Stimulated activated CD8-positive, alpha-beta memory T cell treated with anti-CD3 and anti-CD28 coated beads, Interleukin-2, amount 100 ng/mL, for 1 hour (primary cell): ENCODE measurements around the gene OTOS.

Experiments used
- DNase-seq, 2 donors: peaks; one replicate each; pipeline ENCODE4 v3.0.0-alpha.2; 2020; ENCODE audit warnings: low read depth in 2 of 2

The OTOS gene

DNA sequence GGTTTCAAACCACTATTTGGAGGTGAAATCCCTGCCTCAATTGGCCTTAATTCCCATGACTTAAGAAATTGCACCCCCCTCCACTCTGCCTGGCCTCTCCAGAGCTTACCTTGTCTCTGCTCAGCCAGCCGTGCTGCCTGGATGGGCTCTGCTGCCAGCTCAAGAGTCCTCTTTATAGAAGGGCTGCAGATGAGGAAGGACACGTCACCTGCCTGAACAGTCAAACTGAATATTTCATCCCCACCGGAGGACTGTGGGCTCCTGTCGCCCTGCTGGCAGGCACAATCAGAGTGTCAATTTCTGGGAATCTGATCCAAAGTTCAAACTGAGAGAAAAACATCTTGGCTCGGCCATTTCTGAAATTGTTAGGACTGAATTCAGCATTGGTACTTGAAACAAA, at the start of gene OTOS:
Gene OTOS, minus strand, starts transcription at position 148 of the 400 bp plus-strand sequence. CDS start 332 bp downstream, outside the sequence.
- DNase-seq, result no peak

DNA sequence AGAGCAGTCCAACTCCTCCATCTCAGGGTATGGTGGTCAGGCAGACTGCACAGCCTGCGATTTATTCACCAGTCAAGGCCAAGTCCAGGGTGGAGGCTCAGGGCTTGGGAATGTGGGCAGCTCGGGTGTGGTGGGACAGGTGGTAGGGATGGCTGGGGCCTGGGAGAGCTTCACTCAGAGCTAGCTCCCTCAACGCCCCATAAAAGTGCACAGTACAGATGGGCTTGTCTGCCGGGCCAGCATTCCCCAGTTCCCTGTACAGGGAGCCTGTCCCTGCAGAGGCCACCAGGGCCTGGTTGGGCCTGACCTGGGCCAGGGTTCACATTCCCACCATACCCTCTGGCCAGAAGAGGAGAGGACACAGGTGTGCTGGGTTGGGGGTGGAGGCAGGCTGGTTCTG, 49.2 kb upstream of the OTOS start:
- no peak for DNase-seq

DNA sequence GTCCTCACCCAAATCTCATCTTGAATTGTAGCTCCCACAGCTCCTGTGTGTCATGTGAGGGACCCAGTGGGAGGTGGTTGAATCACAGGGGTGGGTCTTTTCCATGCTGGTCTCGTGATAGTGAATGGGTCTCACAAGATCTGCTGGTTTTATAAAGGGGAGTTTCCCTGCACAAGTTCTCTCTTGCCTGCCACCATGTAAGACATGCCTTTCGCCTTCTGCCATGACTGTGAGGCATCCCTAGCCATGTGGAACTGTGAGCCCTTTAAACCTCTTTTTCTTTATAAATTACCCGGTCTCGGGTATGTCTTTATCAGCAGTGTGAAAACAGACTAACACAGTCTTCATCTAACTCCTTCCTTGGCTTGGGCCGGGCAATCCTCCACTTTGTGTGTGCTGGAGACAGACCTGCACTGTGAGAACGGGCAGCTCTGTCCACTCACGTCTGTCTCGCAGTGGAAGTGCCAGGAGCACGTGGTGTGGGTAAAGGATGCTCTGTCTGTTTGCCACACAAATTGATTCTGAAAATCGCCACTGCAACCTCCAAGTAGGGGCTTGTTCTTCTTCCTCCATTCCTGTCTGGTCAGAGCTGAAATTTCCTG, 47.6 kb upstream of the OTOS start:
- no peak for DNase-seq

DNA sequence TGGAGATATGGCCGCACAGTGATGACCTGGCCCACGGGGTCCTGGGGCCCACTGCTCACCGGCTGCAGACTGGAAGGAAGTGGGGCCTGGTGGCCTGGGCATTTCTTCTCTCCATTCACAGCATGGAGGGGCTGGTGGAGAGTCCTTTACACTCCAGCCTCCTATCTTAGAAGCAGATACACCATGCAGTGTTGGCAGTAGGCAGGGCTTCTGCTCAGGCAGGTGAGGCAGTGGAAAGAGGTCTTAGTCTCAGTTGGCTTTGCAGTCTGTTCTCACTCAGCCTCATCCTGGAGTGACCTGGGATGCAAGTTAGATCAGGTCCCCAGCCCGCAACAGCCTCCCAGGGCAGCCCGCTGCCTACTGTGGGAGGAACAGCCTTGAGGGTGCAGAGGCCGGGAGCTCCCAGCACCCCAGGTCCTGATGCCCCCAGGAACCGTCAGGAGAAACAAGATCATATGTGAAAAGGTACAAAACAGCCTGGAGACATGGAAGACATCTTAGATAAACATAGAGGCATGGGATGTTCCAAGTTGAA, 45.8 kb upstream of the OTOS start:
- DNase-seq, result no peak

DNA sequence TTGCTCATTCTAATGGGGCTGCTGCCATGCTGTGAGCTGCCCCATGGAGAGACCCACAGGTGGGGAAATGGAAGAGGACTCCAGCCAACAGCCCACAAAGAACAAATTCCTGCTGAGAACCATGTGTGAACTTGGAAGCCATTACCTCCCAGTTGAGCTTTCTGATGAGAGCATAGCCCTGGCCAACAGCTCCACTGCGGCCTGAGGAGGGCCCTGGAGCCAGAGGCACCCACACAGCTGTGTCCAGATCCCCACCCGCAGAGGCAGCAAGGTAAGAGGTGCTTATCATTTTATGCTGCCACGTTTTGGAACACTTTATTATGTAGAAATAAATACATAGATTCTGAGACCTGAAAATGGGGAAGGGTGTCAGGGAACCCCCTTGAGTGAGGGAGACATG, 44.2 kb upstream of the OTOS start:
- DNase-seq, result no peak

DNA sequence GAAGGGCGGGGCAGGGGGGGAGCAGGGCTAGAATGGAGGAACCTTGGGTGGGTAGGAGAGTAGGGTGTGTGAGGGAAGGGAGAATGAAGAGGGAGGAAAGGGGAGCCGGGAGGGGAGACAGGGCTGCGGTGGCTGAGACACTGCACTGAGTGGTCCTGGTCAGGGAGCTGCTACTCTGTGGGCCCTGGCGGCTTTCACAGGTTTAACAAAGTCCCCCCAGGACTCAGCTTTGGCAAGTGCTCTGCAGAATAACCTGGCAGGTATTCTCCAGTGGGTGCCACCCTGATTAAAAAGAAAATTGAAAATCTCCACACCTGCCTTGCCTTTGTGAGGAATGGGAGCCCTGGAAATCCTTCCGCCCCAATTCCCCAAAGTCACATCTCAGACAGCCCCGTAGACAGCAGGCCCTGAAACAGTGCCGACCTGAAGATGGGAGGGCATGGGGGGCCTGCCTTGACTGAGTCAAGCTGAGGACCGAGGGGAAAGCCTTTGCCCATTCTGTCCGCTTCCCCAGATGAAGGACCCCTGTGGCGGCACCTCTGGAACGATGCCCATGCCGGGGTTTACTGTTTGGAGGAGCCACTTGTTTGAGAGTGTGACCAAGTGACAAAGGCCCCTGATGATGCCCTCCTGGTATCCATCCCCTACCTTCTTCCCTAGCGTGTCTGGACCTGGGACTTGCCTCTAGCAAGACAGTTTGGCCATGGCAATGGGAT, 43.6 kb upstream of the OTOS start:
- DNase-seq, result no peak

DNA sequence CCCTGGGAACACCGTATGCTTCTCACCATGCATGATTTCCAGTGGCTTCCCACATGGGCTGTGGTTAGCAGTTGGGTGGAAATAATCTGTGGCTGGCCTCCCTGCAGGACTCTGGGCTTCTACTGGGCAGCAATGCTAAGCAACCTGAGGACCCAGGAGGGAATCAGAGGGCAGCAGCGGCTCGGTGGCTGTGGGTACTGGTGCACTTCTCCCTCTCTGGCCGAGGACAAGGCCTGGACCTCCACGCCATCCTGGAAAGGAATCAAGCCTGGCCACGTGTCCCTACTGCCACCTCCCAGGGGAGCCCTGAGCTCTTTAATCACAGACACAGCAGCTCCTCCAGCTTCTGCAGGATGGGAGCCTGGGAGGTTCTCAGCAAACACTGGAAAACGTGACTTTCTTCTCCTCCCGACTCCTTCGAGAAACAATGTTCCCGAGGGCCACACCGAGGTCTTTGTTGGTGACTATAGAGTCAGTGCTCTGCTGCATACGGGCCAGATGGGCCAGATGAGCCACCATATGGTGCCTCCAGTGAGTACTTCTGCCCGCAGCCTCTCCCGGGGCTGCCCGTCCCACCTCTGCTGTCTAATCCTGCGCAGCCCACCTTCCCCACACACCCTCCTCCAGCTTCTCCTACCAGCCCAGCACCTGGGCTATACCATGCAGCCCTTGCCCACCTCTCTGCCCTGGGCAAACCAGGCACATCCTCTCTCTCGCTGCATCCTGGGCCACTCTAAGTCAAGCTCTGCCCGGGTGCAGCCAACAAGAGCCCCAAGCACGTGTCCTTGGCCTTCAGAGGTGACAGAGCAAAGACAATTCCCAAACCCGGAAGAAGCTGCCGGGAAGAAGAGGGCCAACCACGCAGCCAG, 42.8 kb upstream of the OTOS start:
- DNase-seq, result no peak

DNA sequence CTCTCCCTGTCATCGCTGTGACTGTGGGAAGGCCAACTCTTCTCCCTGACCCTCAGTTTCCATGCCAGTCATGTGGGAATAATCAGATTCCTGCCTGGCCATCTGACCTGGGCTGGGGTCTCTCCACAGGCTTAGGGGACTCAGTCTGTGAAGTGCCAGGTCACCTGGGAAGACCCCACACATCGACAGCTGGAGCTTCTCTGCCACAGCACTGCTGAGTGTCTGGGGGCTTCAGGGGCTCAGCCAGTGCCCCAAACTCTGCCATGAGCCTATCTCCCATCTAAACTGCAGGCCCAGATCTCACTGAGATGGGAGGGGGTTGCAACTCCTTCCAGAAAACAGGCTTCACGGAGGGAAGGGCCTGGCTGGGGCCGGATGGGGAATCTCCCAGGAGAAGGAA, 42.0 kb upstream of the OTOS start:
- DNase-seq, result no peak

DNA sequence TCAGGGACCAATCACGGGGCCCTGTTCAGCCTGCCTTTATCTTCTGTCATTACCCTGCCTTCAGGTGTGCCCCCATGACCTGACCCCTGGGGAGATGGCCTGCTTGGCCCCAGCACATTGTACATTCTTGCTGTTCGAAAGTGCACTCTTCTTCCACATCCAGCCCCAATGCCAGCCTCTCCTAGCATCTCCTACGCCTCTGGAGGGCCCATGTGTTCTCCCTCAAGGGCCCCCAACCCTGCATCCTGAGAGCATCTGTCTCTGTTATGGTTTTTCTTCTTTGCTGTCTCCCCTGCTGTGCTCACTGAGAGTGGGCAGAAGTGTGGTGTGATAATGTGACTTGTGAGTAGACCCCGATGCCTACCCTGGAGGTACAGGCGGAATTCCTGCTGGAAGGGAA, 41.5 kb upstream of the OTOS start:
- DNase-seq, result no peak

DNA sequence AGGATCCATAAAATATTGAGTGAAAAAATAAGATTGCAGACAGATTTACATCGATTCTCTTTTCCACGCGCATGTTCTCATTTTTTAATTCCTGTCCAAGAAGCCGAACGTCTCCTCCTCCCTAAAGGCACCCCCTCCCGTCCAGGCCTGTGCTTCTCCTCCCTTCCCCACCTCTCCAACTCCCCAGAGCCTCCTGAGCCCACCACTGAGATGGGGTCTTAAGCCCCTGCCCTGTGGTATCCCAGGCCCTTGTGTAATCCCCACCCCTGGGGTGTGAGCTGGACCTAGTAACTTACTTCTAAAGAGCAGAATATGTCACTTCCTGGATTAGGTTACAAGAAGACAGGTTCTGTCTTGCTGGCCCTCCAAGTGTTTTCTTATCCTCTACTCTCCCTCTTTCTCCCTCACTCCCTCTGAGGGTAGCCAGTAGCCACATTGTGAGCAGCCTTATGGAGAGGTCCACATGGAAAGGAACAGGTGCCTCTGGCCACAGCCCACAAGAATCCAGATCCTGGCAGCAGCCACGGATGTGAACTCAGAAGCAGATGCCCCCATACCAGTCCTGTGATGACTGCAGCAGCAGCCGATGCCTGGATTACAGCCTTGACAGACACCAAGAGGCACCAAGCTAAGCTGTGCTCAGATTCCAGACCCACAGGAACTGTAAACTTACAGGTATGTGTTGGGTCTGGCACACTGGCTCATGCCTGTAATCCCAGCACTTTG, 39.6 kb upstream of the OTOS start:
- no peak for DNase-seq

DNA sequence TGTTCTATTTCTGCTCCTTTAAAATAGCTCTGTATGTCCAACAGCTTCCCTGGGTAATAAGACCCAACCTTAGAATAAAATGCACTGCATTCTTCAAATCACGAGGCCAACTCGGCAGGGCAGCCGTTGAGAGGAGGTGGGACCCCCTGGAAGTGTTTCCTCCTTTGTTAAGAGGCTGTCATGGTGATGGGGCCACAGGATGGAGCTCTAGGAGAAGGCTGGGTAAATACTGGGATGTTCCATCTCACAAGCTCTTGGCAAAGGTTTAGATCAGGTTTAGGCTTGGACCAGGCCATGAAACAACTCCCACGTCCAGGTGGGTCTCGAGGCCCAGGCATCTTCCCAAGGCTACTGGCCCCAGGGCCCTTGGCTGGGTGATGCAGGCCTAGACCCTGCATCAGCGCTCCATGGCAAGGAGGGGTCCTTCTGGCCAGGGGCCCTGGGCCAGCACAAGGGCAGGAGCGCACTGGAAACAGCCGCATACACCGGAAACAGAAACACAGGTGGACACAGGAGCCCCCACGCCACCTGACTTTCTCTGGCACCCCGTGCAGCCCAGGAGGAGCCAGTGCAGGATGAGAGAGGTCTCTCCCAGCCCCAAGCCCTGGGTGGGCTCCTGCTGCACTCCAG, 38.8 kb upstream of the OTOS start:
- DNase-seq, result no peak

DNA sequence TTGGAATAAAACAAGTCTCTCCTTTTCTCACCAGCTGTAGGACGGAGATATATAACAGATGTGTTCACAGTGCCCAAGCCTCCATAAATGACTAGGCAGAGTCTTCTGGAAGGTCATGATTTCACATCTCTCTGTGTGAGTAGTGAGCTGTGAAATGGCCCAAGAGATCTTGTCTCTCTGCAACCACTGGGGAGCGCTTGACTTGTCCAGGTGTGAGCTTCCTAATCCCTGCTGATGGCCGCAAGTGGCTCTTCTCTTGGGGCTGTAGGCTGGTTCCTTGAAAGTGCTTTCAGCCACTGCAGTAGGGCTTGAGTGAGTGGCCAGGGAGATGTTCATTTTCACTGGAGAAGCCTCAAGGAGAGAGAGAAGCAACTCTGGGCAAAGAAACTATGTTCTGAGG, 38.1 kb upstream of the OTOS start:
- DNase-seq, result no peak

DNA sequence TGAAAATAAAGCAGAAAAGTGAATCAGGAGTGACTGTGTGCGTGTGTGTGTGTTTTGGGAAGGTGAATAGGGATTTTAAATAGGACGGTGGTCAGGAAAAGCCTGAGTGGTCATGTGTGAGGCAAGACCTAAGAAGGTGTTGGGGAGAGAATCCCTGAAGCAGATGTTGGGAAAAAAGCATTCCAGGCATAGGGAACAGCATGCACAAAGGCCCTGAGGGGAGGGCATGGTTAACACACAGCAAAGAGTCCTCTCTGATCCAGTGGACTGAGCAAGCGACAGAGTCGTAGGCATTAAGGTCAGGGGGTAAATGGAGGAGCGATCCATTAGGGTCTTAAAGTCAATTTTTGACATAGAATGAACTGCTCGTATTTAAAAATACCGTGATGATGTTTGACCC, 34.0 kb upstream of the OTOS start:
- no peak for DNase-seq

DNA sequence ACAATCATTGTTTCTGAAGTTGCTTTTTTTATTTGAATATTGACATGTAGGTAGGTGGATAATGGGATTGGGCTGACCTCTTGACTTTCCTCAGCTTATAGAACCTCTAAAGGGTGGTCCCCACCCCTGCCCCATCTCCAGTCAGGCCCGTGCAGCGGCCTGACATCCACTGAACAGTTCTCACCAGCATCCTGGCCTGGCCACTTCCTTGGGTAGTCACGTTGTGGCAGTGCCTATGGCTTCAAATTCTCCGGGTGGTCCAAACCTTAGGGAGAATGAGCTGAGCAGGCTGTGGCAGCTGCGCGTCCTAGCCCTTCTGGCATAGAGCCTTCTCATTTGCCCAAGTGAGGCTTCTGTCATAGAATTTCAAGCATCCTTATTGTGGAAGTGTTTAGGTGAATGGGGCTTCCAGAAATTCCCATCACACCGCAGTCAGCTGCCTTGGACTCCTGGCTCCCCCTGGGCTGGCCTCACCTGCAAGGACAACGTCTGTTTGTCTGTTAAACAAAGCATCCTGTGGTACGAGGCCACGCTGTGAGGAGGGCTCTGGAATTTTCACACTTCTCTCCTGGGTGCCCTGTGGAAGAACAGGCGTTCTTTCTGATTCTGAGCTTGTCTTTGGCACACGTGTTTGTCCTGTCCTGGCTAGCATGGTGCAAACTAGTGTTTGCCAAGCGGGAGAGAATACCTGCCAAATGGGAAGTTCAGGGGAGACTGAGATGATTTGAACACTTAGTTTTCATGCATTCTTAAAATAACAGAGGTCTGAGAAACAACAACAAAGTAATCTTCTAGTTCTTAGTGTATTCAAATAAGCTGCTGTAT, 31.8 kb upstream of the OTOS start:
- no peak for DNase-seq

DNA sequence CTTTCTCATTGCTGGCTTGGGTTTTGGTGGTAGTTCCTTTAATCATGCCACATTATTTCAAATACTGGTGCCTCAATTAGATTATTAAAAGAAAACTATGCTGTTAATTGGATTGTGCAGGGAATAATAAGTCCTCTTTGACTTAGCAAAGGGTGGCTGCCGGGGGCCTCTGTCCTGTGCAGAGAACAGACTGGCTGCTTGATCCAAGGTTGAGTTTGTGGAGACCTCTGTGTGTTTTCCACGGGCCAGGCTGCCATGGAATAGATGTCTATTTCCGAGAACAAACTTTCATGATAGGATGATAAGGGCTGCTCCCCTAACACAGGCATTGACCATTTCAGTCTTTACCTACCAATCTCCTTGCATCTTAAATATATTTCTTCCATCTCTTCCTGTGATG, 30.4 kb upstream of the OTOS start:
- DNase-seq, result no peak

DNA sequence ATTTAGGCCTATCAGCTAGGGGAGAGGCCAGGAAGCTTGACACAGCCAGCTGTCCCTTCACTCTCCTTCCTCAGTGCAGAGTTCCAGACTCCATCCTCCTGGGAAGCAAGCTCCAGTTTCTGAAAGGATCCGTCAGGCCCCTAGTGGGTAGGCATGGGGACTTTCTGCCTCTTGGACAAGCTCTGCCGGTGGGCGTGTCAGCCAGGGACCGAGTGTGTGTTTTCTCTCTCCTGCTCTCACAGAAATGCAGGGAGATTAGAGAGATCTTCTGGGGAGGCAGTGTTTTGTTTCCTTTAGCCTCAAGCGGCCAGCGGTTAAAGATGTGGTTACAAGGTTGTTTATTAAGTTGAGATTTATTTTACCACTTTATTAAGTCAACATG, 29.9 kb upstream of the OTOS start:
- DNase-seq, result no peak

DNA sequence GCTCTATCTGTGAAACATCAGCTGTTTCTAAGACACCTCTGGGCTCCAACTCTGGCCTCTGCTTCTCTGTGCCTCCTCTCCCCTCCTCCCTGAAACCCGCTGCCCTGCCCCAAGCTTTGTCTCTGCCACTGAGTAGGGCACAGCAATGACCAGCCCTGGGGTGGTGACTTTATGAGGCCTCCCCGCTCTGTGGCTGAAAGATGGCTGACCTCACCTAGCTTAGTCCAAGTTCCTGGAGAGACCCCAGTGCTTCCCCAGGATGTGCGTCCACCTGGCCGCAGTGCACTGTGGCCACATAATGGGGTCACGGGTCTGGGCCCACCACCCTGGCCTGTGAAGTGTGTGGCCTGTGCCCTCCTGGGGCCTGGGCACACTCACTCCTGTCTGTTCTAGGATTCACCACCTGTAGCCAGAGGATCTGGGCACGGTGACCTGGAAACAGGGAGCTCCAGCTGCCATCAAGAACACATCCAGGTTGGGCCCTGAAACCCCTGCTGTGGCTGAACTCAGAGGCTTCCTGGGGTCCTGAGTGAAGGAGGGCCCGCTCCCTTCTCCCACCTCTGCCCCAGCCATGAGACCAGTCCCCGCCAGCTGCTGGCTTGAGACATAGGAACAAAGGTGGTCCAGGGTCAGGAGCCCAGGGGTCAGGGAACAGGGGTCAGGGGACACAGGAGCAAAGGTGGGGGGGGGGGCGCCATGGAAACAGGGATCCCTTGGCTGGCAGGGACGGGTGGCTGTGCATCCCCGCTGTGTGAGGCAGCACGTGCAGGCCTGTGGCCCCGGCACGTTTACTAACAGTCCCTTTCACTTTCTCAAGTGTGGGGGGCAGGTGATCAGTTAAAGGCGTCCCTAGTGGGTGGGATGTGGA, 29.3 kb upstream of the OTOS start:
- no peak for DNase-seq

DNA sequence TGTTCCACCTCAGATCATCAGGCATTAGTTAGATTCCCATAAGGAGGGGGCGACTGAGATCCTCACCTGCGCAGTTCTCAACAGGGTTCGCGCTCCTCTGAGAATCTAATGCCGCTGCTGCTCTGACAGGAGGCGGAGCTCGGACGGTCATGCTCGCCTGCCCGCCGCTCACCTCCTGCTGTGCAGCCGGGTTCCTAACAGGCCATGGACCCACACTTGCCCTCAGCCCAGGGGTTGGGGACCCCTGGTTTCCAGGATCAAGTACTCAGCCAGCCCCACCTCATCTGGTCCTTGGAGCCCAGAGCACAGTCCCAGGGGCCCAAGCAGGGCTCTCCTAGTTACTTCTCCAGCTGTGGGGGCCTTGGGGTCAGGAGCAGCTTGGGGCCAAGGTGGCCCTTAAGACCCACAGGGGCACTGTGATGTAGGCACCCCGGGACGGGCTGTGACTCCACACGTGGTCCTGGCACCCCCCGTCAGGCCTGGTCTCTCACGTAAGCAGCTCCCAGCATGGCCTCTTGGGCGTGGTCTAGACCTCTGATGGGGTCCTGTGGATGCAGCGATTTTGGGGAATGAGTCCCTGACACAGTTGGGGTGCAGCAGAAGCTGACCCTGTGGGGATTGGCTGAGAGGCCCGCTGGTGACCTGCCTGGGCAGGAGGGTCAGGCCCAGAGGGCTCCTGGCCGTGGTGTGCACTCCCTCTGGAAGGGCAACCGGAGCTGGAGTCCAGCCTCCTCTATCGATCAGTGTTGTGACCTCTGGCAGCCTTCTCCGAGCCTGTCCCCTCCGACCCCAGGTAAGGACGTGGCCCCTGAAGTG, 28.3 kb upstream of the OTOS start:
- DNase-seq, result no peak

DNA sequence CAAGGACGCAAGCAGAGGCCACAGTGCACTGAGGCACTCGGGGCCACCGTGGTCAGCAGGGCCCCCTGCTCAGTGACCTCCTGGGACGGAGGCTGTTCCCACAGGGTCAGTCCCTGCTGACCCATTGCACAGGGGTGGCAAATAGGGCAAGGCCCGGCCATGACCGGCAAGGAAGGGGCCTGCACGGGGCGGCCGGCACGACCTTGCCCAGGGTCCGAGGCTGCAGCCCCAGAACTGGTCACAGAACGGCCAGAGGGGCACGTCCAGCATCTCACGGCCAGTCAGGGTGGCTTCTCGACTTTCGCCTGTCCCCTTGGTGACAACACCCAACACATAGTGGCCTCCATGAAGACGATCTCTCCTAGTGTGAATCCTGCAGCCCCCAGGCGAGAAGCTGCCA, 27.6 kb upstream of the OTOS start:
- no peak for DNase-seq
